Ovary (tissue), 9 donors: ENCODE data around the gene KRT77. TPM values are rescaled to one million over a fixed set of nuclear protein-coding genes. Genes with fewer than 3 reads are reported as not detected.

Experiments
- DNase-seq, 5 donors: peaks; one replicate each; pipeline ENCODE4 v3.0.0-alpha.2; 2019 to 2020
- H3K27ac ChIP-seq, 2 donors: fragments of 200-600 bp; one replicate each; pipeline versions ENCODE4 v1.5.1 to v1.8.0; 2019 to 2022
- H3K27me3 ChIP-seq: fragments of 200-600 bp; one replicate; pipeline ENCODE4 v1.8.0; 2022
- H3K36me3 ChIP-seq: fragments of 200-600 bp; sonication (generic); one replicate; pipeline ENCODE4 v1.5.1; 2019
- H3K4me1 ChIP-seq: one replicate; pipeline ENCODE4 v1.8.1; 2013; ENCODE audit warnings: mild to moderate bottlenecking, moderate library complexity; ENCODE audit not compliant: insufficient read depth
- H3K4me3 ChIP-seq: fragments of 200-600 bp; sonication (generic); one replicate; pipeline ENCODE4 v1.5.1; 2017
- H3K9me3 ChIP-seq, 2 donors: fragments of 200-600 bp in 1 of 2; sonication (generic) in 1 of 2; one replicate each; pipeline versions ENCODE4 v1.5.1 to v1.8.1; 2013 to 2019; ENCODE audit warnings: mild to moderate bottlenecking in 1 of 2, moderate library complexity in 1 of 2
- CTCF ChIP-seq, 3 donors: fragments of 450-650 bp in 2 of 3; fragments of 200-600 bp in 1 of 3; IDR thresholded peaks; one replicate each; pipeline versions ENCODE4 v1.5.1 to v1.8.0; 2016 to 2022; ENCODE audit warnings: antibody characterized with exemption in 3 of 3, mild to moderate bottlenecking in 1 of 3
- EP300 ChIP-seq: sonication (generic); formaldehyde crosslinking; IDR thresholded peaks from one replicate; pipeline ENCODE4 v1.6.1; 2017; ENCODE audit warnings: antibody characterized with exemption
- POLR2A ChIP-seq: fragments of 450-650 bp; IDR thresholded peaks from one replicate; pipeline ENCODE4 v1.6.1; 2017; ENCODE audit warnings: antibody characterized with exemption, mild to moderate bottlenecking, moderate library complexity
- WGBS, 3 donors: extraction: QIAGEN DNeasy Blood & Tissue Kit in 1 of 3; methylation state at CpG; one replicate each; pipeline versions ENCODE4 v1.1.5 to v1.1.7; 2013 to 2017; 5-methylcytosine and 5-hydroxymethylcytosine counted together
- intact Hi-C, 4 donors: fragments of 100-400 bp; cut with DNase I; formaldehyde crosslinking; loops; one replicate each; pipeline versions ENCODE4 v1.11.0 to v1.15.1; 2022 to 2023
- polyA plus RNA-seq, 2 donors: library from polyadenylated mRNA; stranded (reverse); fragments of 200-250 nt in 1 of 2; fragments of 350-450 nt in 1 of 2; fragmentation: Illumina TruSeq in 1 of 2; extraction: RNeasy Lipid Tissue Mini Kit (QIAGEN cat#74804) in 1 of 2; gene quantifications; one replicate each; pipeline ENCODE4 v1.2.3, GENCODE V29; 2013 to 2014
- total RNA-seq, 7 donors: library from RNA; depleted of rRNA in 2 of 7; stranded (reverse); fragments of >200 nt in 2 of 7; fragmentation: NEBNext Ultra II Directional in 3 of 7; extraction: Animal tissue kit (Norgen Biotek cat#: 25700) in 3 of 7; gene quantifications; one replicate each; pipeline versions ENCODE4 v1.1.0 to v1.2.4, GENCODE V29; 2016 to 2023
- donor health status: DM: no; HTN: no; CAD: no; lungs with moderate emphysema.
- donor health status: DM: no; HTN: no; CAD: no.
- donor health status: Bipolar disorder and iron deficiency.
- donor health status: DM: yes; HTN: yes; CAD: no.
- donor health status: DM: no; HTN: no; CAD: no.
- donor health status: DM: yes; HTN: yes; CAD: no.

The KRT77 gene
- total and polyA plus RNA-seq, 9 donors, result not detected

DNA sequence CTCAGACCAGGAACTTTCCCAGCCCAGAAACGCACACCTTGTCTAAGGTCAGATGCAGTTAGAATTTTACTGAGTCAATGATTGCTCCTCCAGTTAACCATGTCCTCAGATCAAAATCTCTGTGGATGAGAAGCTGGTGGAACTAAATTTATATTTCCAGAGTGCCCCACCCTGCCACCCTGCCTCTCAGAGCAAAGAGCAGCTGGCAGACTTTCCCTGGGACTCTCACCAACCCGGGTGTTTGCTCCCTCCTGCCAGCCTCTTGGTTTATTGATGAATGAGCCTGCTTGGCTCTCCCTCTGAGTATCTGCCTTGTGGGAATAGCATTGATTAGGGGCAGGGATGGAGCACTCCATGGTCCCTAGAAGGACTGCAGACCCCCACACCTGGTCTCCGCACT lies 17.3 kb downstream of the KRT77 start:
- no peak overlapping the region for H3K4me3 ChIP-seq
- DNase-seq, result no peak
- 70 to 77% (median 75%) methylated on average over 3 of the region's 3 CpGs for WGBS, 3 donors
- no peaks in the 10 kb centered on the region for H3K36me3 ChIP-seq
- no peaks in the 10 kb centered on the region for H3K27me3 ChIP-seq
- H3K27ac ChIP-seq, result no peak overlapping the region
- H3K4me1 ChIP-seq, result no peaks in the 10 kb centered on the region
- TF ChIP-seq CTCF (IDR thresholded peaks at IDR 0.05) (no peak), EP300 (no peak)
- intact Hi-C loops, result no loop called here
- no peaks in the 10 kb centered on the region for H3K9me3 ChIP-seq

DNA sequence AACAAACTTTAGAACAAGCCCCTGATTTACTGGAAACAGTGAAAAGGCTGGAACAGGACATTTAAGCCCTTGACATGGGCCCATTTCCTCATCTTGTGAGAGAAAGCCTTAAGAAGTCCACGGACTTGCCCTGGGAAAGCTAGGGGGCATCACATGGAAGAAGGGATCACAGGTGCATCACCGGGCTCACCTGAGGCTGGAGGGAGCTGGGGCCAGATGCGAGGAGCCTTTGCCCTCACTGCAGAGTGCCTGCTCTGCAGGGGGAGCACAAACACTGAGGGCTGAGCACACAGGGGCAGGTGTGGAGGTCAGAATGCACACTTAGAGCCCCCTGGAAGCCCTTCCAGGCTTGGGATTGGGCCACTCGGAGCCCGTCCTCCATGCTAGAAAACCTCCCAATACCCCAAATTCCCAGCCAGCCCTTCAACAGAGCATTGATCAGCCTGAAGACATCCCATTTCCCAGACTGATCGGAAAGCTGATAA lies 17.9 kb downstream of the KRT77 start:
- 61 to 71% (median 63%) methylated on average over 6 of the region's 6 CpGs for WGBS, 3 donors
- no peaks in the 10 kb centered on the region for H3K27me3 ChIP-seq
- no peak for DNase-seq
- no peaks in the 10 kb centered on the region for H3K36me3 ChIP-seq
- TF ChIP-seq POLR2A, result no peak
- TF ChIP-seq CTCF (IDR thresholded peaks at IDR 0.05), result no peak
- TF ChIP-seq EP300, result no peak
- no peak overlapping the region for H3K27ac ChIP-seq
- intact Hi-C loops, result no loop called here
- no peak overlapping the region for H3K4me3 ChIP-seq
- no peaks in the 10 kb centered on the region for H3K9me3 ChIP-seq
- no peaks in the 10 kb centered on the region for H3K4me1 ChIP-seq

DNA sequence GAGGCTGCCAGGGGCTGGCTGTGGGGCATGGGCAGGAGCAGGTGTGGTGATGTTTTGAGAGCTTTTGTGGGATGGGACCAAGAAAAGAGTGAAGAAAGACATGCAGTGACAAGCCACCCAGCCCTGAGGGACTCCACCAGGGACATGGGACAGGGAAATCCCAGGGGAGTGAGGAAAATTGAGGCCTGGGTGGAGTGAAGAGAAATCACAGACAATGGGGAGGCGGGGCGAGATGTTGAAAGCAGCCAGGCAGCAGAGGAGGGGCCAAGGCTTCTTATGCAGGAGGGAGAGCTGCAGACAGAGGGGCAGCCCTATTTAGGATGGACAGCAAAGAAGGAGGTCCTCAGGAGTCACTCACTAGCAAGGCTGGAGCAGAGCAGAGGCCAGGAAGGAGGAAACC lies 18.9 kb downstream of the KRT77 start:
- TF ChIP-seq POLR2A (no peak), EP300 (no peak)
- 72 to 87% (median 79%) methylated on average over 2 of the region's 2 CpGs for WGBS, 3 donors
- H3K36me3 ChIP-seq, result no peaks in the 10 kb centered on the region
- intact Hi-C loops, result no loop called here
- no peaks in the 10 kb centered on the region for H3K9me3 ChIP-seq
- DNase-seq, result no peak
- no peaks in the 10 kb centered on the region for H3K4me1 ChIP-seq
- no peaks in the 10 kb centered on the region for H3K27me3 ChIP-seq
- no peak overlapping the region for H3K4me3 ChIP-seq
- no peak overlapping the region for H3K27ac ChIP-seq

- no peaks in the 10 kb centered on the region for H3K36me3 ChIP-seq
- intact Hi-C loops, result no loop called here
- no peaks in the 10 kb centered on the region for H3K27me3 ChIP-seq
- H3K4me3 ChIP-seq, result no peak overlapping the region
- H3K27ac ChIP-seq, result no peak overlapping the region
- TF ChIP-seq EP300 (no peak), CTCF (IDR thresholded peaks at IDR 0.05) (no peak), POLR2A (no peak)
- no peaks in the 10 kb centered on the region for H3K4me1 ChIP-seq
- no peak for DNase-seq
- no peaks in the 10 kb centered on the region for H3K9me3 ChIP-seq
- 78 to 81% (median 79%) methylated on average over 12 of the region's 12 CpGs for WGBS, 3 donors
These were observed 19.6 kb downstream of the KRT77 start for GRCh38 chr12:52683575-52684300.

GRCh38 chr12:52682938-52683574 lies 20.3 kb downstream of the KRT77 start:
- Histone ChIP-seq H3K4me3 (no peak overlapping the region), H3K27ac (no peak overlapping the region), H3K9me3 (no peaks in the 10 kb centered on the region), H3K4me1 (no peaks in the 10 kb centered on the region), H3K36me3 (no peaks in the 10 kb centered on the region), H3K27me3 (no peaks in the 10 kb centered on the region)
- TF ChIP-seq EP300 (no peak), POLR2A (no peak), CTCF (IDR thresholded peaks at IDR 0.05) (no peak)
- DNase-seq, result no peak
- intact Hi-C loops, result no loop called here
- 51 to 71% (median 71%) methylated on average over 4 of the region's 4 CpGs for WGBS, 3 donors
